Tibial nerve (tissue), 4 donors: ENCODE measurements around the gene ITIH2.

ENCODE experiments used
- EP300 ChIP-seq, 2 donors: sonication (generic); formaldehyde crosslinking; IDR thresholded peaks; one replicate each; pipeline ENCODE4 v1.6.1; 2017; ENCODE audit warnings: antibody characterized with exemption in 2 of 2, mild to moderate bottlenecking in 1 of 2
- POLR2A ChIP-seq, 2 donors: fragments of 450-650 bp; IDR thresholded peaks; one replicate each; pipeline ENCODE4 v1.6.1; 2017; ENCODE audit warnings: antibody characterized with exemption in 2 of 2, mild to moderate bottlenecking in 2 of 2, moderate library complexity in 2 of 2
- TF ChIP-seq, protein P1 (sequence below), 5 experiments: fragments of 200-600 bp in 3 of 5; fragments of 450-650 bp in 2 of 5; sonication (generic) in 3 of 5; IDR thresholded peaks; one replicate each; pipeline ENCODE4 v1.5.1; 2016 to 2019; ENCODE audit warnings: antibody characterized with exemption in 5 of 5, mild to moderate bottlenecking in 3 of 5, moderate library complexity in 2 of 5

- TF ChIP-seq, protein P1, sequence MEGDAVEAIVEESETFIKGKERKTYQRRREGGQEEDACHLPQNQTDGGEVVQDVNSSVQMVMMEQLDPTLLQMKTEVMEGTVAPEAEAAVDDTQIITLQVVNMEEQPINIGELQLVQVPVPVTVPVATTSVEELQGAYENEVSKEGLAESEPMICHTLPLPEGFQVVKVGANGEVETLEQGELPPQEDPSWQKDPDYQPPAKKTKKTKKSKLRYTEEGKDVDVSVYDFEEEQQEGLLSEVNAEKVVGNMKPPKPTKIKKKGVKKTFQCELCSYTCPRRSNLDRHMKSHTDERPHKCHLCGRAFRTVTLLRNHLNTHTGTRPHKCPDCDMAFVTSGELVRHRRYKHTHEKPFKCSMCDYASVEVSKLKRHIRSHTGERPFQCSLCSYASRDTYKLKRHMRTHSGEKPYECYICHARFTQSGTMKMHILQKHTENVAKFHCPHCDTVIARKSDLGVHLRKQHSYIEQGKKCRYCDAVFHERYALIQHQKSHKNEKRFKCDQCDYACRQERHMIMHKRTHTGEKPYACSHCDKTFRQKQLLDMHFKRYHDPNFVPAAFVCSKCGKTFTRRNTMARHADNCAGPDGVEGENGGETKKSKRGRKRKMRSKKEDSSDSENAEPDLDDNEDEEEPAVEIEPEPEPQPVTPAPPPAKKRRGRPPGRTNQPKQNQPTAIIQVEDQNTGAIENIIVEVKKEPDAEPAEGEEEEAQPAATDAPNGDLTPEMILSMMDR (IDR thresholded peaks at IDR 0.05): no peak
- TF ChIP-seq POLR2A (IDR thresholded peaks at IDR 0.05) (no peak), EP300 (IDR thresholded peaks at IDR 0.05) (no peak)
Measured at GRCh38 chr10:7696545-7696944, 6.6 kb upstream of the ITIH2 start.
